ENCODE measurements around the gene PAK6.

The PAK6 gene

GRCh38 chr15:40312370-40313158 is 73.7 kb downstream of the PAK6 start:
- DNase-seq: no peak

GRCh38 chr15:40313531-40314398 is 74.9 kb downstream of the PAK6 start:
- DNase-seq: no peak

GRCh38 chr15:40314723-40315276 is 75.9 kb downstream of the PAK6 start:
- no peak for DNase-seq

- DNase-seq: no peak
These were observed 78.1 kb downstream of the PAK6 start for GRCh38 chr15:40316931-40317330.

- no peak for DNase-seq
These were observed 78.7 kb downstream of the PAK6 start for GRCh38 chr15:40317580-40317979.

- no peak for DNase-seq
These were observed 81.5 kb downstream of the PAK6 start for GRCh38 chr15:40320409-40320808.

GRCh38 chr15:40320931-40321371 is 82.1 kb downstream of the PAK6 start:
- peak; percentile 48 for DNase-seq

- DNase-seq: no peak
These were observed 83.8 kb downstream of the PAK6 start for GRCh38 chr15:40322531-40323238.

GRCh38 chr15:40323239-40323952 is 84.5 kb downstream of the PAK6 start, which contains the start of gene INAFM2:
INAFM2 (plus strand) TSS chr15:40323692; CDS start chr15:40324056, 364 bp downstream.
- peak; percentile 83 for DNase-seq

- no peak for DNase-seq
These were observed 85.4 kb downstream of the PAK6 start for GRCh38 chr15:40323953-40324937.

- no peak for DNase-seq
These were observed 86.3 kb downstream of the PAK6 start for GRCh38 chr15:40325188-40325587.

GRCh38 chr15:40325700-40326099 is 86.8 kb downstream of the PAK6 start:
- DNase-seq: no peak
